Endothelial cell of umbilical vein (primary cell): ENCODE data around the gene QDPR. TPM values are rescaled to one million over a fixed set of nuclear protein-coding genes. Genes with fewer than 3 reads are reported as not detected.

ENCODE experiments used
- BruUV-seq: library from RNA; stranded (reverse); fragments of 400-500 nt; replicated peaks from 2 replicates; lab custom pipeline; 2021; lab: Mats Ljungman, UMichigan
- CTCF ChIA-PET: fragments of 300-600, 350-600 bp; sonication (Branson Sonifier 250); formaldehyde crosslinking; loops from one replicate; lab custom pipeline; 2021; ENCODE audit warnings: antibody characterized with exemption, inconsistent platforms; lab: Charles Lee
- POLR2A ChIA-PET: fragments of 300-600, 350-600 bp; sonication (Branson Sonifier 250); formaldehyde crosslinking; loops from one replicate; lab custom pipeline; 2021; ENCODE audit warnings: antibody characterized with exemption, inconsistent platforms; lab: Charles Lee
- DNase-seq: peaks from one replicate; pipeline ENCODE4 v3.0.0-alpha.2; 2011; ENCODE audit warnings: low read depth, low spot score
- FAIRE-seq: peaks from 2 replicates; lab custom pipeline; 2011; peaks lifted over from hg19 to GRCh38; lab: Jason Lieb, UNC
- H2AFZ ChIP-seq: 2 replicates; pipeline ENCODE4 v1.6.0; 2012; ENCODE audit warnings: low read depth, low read length, control low read depth, inconsistent platforms
- H3K27ac ChIP-seq: 2 replicates; pipeline ENCODE4 v1.5.1; 2011; ENCODE audit warnings: low read depth, mild to moderate bottlenecking, control low read depth, low read length, moderate library complexity; ENCODE audit not compliant: insufficient read depth
- H3K27me3 ChIP-seq, 2 experiments: 2 replicates each; pipeline versions ENCODE4 v1.6.0 to v1.6.1; 2011; ENCODE audit warnings: low read length in 2 of 2, mixed read lengths in 1 of 2; ENCODE audit not compliant: control insufficient read depth in 2 of 2, insufficient read depth in 2 of 2
- H3K36me3 ChIP-seq, 2 experiments: 2 replicates in 1 of 2; 3 replicates in 1 of 2; pipeline ENCODE4 v1.5.1; 2011; ENCODE audit warnings: low read length in 2 of 2, mild to moderate bottlenecking in 1 of 2, moderate library complexity in 1 of 2; ENCODE audit not compliant: control insufficient read depth in 2 of 2, insufficient read depth in 2 of 2; ENCODE audit errors: extremely low read depth in 1 of 2
- H3K4me1 ChIP-seq: 3 replicates; pipeline ENCODE4 v1.5.1; 2011; ENCODE audit warnings: mild to moderate bottlenecking, low read length; ENCODE audit not compliant: control insufficient read depth, insufficient read depth; ENCODE audit errors: extremely low read depth
- H3K4me2 ChIP-seq: 2 replicates; pipeline ENCODE4 v1.6.1; 2011; ENCODE audit warnings: low read length, control low read depth, mixed read lengths; ENCODE audit not compliant: insufficient read depth
- H3K4me3 ChIP-seq, 3 experiments: fragments of 200-600 bp in 1 of 3; sonication (generic), shearing (Covaris generic) in 1 of 3; replicated peaks in 1 of 3; 2 replicates each; pipeline ENCODE4 v1.5.1; 2011 to 2016; ENCODE audit warnings: control low read depth in 3 of 3, low read length in 3 of 3, mild to moderate bottlenecking in 2 of 3, inconsistent platforms in 1 of 3, low read depth in 1 of 3, moderate library complexity in 1 of 3; ENCODE audit not compliant: insufficient read depth in 1 of 3
- H3K79me2 ChIP-seq: 2 replicates; pipeline ENCODE4 v1.6.0; 2012; ENCODE audit warnings: low read length, inconsistent platforms; ENCODE audit not compliant: control insufficient read depth, insufficient read depth
- H3K9ac ChIP-seq: replicated peaks from 2 replicates; pipeline ENCODE3; 2011; ENCODE audit warnings: low read length, control low read depth; ENCODE audit not compliant: insufficient read depth; ENCODE audit errors: extremely low read depth
- H3K9me1 ChIP-seq: replicated peaks from 3 replicates; pipeline ENCODE4 v1.6.0; 2011; ENCODE audit warnings: mild to moderate bottlenecking, low read length; ENCODE audit not compliant: control insufficient read depth, insufficient read depth; ENCODE audit errors: extremely low read depth
- H3K9me3 ChIP-seq: replicated peaks from 2 replicates; pipeline ENCODE4 v1.5.1; 2012; ENCODE audit warnings: low read length, inconsistent platforms; ENCODE audit not compliant: control insufficient read depth, insufficient read depth
- H4K20me1 ChIP-seq: replicated peaks from 2 replicates; pipeline ENCODE3; 2011; ENCODE audit warnings: mild to moderate bottlenecking, low read length; ENCODE audit not compliant: control insufficient read depth, insufficient read depth; ENCODE audit errors: extremely low read depth
- CTCF ChIP-seq, 2 donors: IDR thresholded peaks; 1 replicate in 1 of 2; 2 replicates in 1 of 2; pipeline ENCODE4 v1.5.1; 2011; ENCODE audit warnings: low read length in 2 of 2, mild to moderate bottlenecking in 2 of 2, moderate library complexity in 2 of 2, control low read depth in 1 of 2, inconsistent platforms in 1 of 2, low read depth in 1 of 2; ENCODE audit not compliant: insufficient read depth in 1 of 2; ENCODE audit errors: extremely low read depth in 1 of 2
- GATA2 ChIP-seq: IDR thresholded peaks from 2 replicates; pipeline ENCODE4 v1.7.0; 2011; ENCODE audit warnings: low read depth, mild to moderate bottlenecking, moderate library complexity, mixed read lengths, low read length; ENCODE audit not compliant: insufficient read length, insufficient read depth
- JUN ChIP-seq: IDR thresholded peaks from 2 replicates; pipeline ENCODE4 v1.6.1; 2011; ENCODE audit warnings: borderline replicate concordance, low read depth; ENCODE audit not compliant: insufficient read length, insufficient read depth
- POLR2A ChIP-seq: IDR thresholded peaks from 2 replicates; pipeline ENCODE4 v1.6.1; 2012; ENCODE audit warnings: low read depth, mild to moderate bottlenecking, control low read depth, low read length
- dilution Hi-C: fragments of 300-500 bp; cut with MboI; formaldehyde crosslinking; loops from one replicate; pipeline ENCODE4 v1.15.0; 2019; ENCODE audit warnings: low sequenced_read_pairs; ENCODE audit not compliant: extremely low pct_ligation_motif_present
- intact Hi-C: fragments of 100-400 bp; cut with micrococcal nuclease; formaldehyde crosslinking; loops from one replicate; pipeline ENCODE4 v1.10.0; 2022
- polyA plus RNA-seq, 4 experiments: library from polyadenylated mRNA; depleted of rRNA in 3 of 4; stranded (reverse) in 3 of 4; unstranded in 1 of 4; fragments of >200 nt; gene quantifications; 2 replicates each; pipeline versions ENCODE4 v1.2.1 to v1.2.3, GENCODE V29; 2011 to 2012; ENCODE audit warnings: missing spikeins in 1 of 4
- total RNA-seq: library from RNA; stranded (reverse); gene quantifications from 2 replicates; pipeline ENCODE4 v1.2.3, GENCODE V29; 2021

The QDPR gene
- total and polyA plus RNA-seq, 2 donors (not counting 3 experiments of a cell fraction or from before 2014, with no cell fraction given): 20.5 to 20.9 TPM

DNA sequence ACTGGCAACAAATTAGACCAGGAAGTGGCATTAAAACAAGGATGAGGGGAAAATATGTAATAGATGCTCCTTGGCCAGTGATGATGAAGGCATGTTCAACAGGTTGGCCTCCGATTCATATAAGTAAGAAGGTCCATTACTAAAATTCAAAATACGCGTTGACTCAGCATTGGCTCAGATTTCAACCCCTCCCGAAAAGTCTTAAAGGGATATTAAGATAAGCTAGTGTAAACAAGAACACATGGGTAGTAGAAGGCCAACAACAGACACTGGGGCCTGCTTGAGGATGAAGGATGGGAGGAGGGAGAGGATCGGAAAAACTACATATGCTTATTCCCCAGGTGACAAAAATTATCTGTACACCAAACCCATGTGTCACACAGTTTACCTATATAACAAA, 46.0 kb upstream of the QDPR start:
- FAIRE-seq: no peak
- intact Hi-C loops: no loop called here

More for the DNA sequence above, 46.0 kb upstream of the QDPR start:
- no peak overlapping the region for H2AFZ ChIP-seq
- H3K9me1 ChIP-seq: no peaks in the 10 kb centered on the region
- no peaks in the 10 kb centered on the region for H3K9me3 ChIP-seq
- H3K79me2 ChIP-seq: no peaks in the 10 kb centered on the region
- dilution Hi-C loops: no loop called here
- H3K4me2 ChIP-seq: no peak overlapping the region
- H3K36me3 ChIP-seq: no peaks in the 10 kb centered on the region
- POLR2A ChIA-PET: interaction anchor here (0.6 kb wide), 1 partner anchor 223 kb away, joined by 3 read pairs; no protein-coding TSS in a partner anchor
- no peak overlapping the region for H3K27ac ChIP-seq
- DNase-seq: no peak
- no peak overlapping the region for H3K4me3 ChIP-seq
- BruUV-seq: no TSS peak
- no peak for TF ChIP-seq GATA2
- TF ChIP-seq POLR2A: no peak
- no peak for TF ChIP-seq CTCF (IDR thresholded peaks at IDR 0.05; ENCODE audit: extremely low read depth in 1 of 2, insufficient read depth in 1 of 2, low read depth in 1 of 2, low read length in 2 of 2)
- no peak for TF ChIP-seq JUN
- CTCF ChIA-PET: interaction anchor here (2.4 kb wide), 1 partner anchor 9 kb away, joined by 7 read pairs; no protein-coding TSS in a partner anchor
- peaks cover 7 to 8% of the 10 kb centered on the region in 2 experiments for H3K27me3 ChIP-seq
- no peaks in the 10 kb centered on the region for H3K4me1 ChIP-seq
- H4K20me1 ChIP-seq: no peaks in the 10 kb centered on the region
- no peak overlapping the region for H3K9ac ChIP-seq
